RWPE2 (cell line): ENCODE results near the gene HELT.

Experiments used
- ATAC-seq: fragments of 200-7000 bp; cut with Tn5 transposase; 3 replicates; pipeline ENCODE4 v1.9.1; 2021; ENCODE audit warnings: low read depth
- DNase-seq: peaks from one replicate; pipeline ENCODE4 v3.0.0-alpha.2; 2020; ENCODE audit warnings: low spot score
- H3K27ac ChIP-seq: fragments of 450-650 bp; 2 replicates; pipeline ENCODE4 v1.5.1; 2017; ENCODE audit warnings: mild to moderate bottlenecking; ENCODE audit not compliant: poor library complexity, severe bottlenecking
- H3K27me3 ChIP-seq: fragments of 250-450 bp; sonication (Bioruptor Pico); 2 replicates; pipeline ENCODE4 v1.5.1; 2021; ENCODE audit warnings: mild to moderate bottlenecking, moderate library complexity; ENCODE audit not compliant: insufficient read depth, poor library complexity, severe bottlenecking
- H3K36me3 ChIP-seq: fragments of 250-450 bp; sonication (Bioruptor Pico); 2 replicates; pipeline ENCODE4 v1.5.1; 2020; ENCODE audit warnings: low read depth, mild to moderate bottlenecking, moderate library complexity
- H3K4me1 ChIP-seq: fragments of 250-450 bp; sonication (Bioruptor Pico); 2 replicates; pipeline ENCODE4 v1.5.1; 2021; ENCODE audit warnings: mild to moderate bottlenecking, moderate library complexity; ENCODE audit not compliant: insufficient read depth, poor library complexity, severe bottlenecking
- H3K4me3 ChIP-seq: fragments of 250-450 bp; sonication (Bioruptor Pico); 2 replicates; pipeline ENCODE4 v1.5.1; 2021; ENCODE audit warnings: mild to moderate bottlenecking, moderate library complexity; ENCODE audit not compliant: severe bottlenecking
- H3K9me3 ChIP-seq: fragments of 250-450 bp; sonication (Bioruptor Pico); 2 replicates; pipeline ENCODE4 v1.5.1; 2021; ENCODE audit warnings: mild to moderate bottlenecking, moderate library complexity; ENCODE audit not compliant: severe bottlenecking
- TF ChIP-seq, protein P1 (sequence below): fragments of 450-650 bp; IDR thresholded peaks from one replicate; pipeline ENCODE4 v1.5.1; 2017; ENCODE audit warnings: mild to moderate bottlenecking, moderate library complexity; ENCODE audit not compliant: poor library complexity, severe bottlenecking

The HELT gene

DNA sequence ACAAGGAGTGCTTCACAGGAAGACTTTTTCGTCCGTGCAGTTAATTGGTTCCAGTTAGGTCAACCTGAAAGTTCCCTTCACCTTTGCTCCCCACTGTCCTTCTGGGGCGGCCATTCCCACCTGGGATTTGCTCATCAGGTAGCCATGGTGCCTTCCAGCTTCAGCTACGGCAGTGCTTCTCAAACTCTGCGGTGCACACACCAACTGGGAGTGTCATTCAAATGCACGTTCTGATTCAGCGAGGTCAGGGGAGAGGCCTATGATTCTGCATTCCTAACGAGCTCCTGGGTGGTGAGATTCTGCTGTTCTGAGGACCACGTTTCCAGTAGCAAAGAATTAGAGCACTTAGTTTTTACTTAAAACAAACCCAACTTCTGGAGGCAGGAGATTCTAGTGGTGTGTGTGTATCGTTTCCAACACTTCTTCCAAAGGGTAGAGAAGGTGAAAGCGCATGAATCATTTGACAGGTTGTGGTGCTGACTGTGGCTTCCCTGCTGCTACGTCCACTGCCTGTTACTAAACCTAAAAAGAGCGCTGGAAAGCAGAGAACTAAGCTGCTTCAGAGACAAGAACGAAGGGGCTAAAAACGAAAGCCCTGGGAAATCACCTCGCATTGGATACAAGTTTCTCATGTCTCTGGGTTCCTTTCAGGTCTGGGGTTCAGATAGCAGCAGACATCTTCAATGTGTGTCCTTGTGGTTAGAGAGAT, 4.7 kb upstream of the HELT start:
- Histone ChIP-seq H3K36me3 (no peaks in the 10 kb centered on the region), H3K27me3 (peaks cover 55% of the 10 kb centered on the region), H3K4me1 (no peaks in the 10 kb centered on the region), H3K9me3 (no peaks in the 10 kb centered on the region), H3K4me3 (no peak overlapping the region), H3K27ac (no peak overlapping the region)
- DNase-seq (no peak), ATAC-seq (no peak)
- TF ChIP-seq, protein P1, sequence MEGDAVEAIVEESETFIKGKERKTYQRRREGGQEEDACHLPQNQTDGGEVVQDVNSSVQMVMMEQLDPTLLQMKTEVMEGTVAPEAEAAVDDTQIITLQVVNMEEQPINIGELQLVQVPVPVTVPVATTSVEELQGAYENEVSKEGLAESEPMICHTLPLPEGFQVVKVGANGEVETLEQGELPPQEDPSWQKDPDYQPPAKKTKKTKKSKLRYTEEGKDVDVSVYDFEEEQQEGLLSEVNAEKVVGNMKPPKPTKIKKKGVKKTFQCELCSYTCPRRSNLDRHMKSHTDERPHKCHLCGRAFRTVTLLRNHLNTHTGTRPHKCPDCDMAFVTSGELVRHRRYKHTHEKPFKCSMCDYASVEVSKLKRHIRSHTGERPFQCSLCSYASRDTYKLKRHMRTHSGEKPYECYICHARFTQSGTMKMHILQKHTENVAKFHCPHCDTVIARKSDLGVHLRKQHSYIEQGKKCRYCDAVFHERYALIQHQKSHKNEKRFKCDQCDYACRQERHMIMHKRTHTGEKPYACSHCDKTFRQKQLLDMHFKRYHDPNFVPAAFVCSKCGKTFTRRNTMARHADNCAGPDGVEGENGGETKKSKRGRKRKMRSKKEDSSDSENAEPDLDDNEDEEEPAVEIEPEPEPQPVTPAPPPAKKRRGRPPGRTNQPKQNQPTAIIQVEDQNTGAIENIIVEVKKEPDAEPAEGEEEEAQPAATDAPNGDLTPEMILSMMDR = no peak

DNA sequence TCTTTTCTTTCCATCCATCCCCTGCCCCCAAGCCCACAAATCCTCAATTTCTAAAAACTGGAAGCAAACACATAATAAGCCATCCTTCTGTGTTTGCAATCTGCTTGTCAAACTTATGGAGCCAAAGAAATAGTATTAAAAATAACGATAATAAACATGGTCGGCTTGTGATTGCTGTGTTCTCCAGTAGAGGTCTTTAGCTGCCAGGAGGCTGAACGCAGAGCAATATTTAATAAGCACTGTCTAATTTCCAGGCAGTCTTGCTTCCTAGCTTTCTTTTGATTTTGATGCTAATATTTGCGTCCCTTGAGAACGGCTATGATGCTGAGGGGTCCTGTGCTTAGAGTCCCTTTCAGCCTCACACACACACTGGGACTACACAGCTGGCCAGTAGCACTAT, 3.2 kb upstream of the HELT start:
- H3K27me3 ChIP-seq = peaks cover 71% of the 10 kb centered on the region
- no peak overlapping the region for H3K27ac ChIP-seq
- TF ChIP-seq, protein P1 = peak; percentile 8
- H3K4me1 ChIP-seq = no peaks in the 10 kb centered on the region
- no peak overlapping the region for H3K4me3 ChIP-seq
- ATAC-seq (no peak), DNase-seq (no peak)
- no peaks in the 10 kb centered on the region for H3K36me3 ChIP-seq
- H3K9me3 ChIP-seq = no peaks in the 10 kb centered on the region

DNA sequence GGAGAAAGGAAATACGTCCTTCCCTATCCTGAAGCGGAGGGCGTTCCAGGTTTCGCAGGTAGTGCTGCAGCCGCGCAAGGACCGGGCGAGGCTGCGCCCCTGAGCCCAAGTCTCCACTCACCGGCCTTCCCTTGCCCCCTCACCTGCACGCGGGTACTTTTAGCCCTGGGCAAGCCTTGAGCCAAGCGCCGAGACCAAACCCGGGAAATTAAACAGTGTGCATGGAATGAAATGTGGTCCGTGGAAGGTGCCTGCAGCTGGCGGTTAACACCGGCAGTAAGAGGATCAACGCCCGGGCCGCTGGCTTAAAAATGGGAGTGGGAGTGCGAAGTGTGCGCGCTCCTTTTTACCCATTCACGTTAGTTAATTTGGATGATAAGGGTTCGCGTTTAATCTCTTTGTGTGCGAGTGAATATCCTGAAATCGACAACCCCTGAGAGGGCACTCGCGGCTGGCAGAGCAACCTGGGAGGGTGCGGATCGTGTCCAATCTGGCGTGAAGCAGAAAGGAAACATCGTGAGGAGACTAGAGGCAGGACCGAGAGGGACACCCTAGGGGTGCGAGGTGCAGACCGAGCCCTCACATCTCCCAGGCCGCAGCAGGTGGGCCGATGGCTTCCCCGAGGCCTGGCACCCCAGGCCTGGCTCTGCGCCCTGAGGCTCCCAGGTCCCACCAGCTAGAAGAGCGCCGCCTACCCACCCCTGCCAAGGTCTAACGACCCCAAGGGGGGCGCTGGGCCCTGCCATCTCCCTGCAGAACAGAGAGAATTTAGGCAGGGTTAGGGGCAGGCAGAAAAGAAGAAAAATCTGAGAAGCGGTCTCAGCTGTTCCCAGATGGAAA, 2.0 kb upstream of the HELT start:
- peaks cover 83% of the 10 kb centered on the region for H3K27me3 ChIP-seq
- H3K9me3 ChIP-seq = no peaks in the 10 kb centered on the region
- no peak for ATAC-seq
- no peak overlapping the region for H3K27ac ChIP-seq
- no peaks in the 10 kb centered on the region for H3K36me3 ChIP-seq
- no peaks in the 10 kb centered on the region for H3K4me1 ChIP-seq
- TF ChIP-seq, protein P1 = no peak
- no peak overlapping the region for H3K4me3 ChIP-seq
- DNase-seq = no peak

DNA sequence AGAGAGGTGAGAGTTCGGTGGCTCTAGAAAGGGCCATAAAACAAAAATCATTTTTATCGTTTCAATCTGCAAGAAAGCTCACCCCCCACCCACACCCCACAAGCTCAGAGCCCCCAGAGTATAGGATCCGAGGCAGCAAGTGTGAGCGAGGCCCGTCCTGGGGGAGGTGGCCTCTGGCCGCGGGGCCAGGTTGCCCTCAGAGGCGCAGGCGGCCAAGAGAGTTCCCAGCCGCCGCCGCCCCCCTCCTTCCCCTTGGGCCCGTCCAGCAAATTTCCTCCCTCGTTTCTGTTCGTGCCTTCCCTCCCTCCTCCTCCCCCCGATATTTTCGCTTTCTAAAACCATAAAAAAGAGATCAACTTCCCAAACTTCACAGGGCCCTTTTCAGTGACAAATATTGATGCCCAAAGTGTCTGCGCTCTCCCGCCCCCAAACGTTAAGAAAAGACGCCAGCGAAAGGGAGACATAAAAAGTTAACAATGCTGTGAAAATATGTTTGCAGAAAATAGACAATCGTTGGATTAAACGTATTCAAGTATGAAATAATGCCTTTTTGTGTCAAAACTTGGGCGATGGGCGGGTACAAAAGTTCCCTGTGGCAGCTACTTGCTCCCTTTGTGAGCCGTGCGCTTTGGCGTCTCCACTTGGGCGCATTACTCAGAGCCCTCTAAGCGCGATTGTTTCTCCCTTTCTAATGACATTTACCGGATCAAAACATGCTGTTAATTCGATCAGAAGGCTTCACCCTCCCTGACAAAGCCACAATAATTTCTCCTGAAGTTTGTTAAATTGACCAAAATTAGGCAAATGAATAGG, 1.1 kb upstream of the HELT start:
- no peak for ATAC-seq
- H3K27ac ChIP-seq = no peak overlapping the region
- TF ChIP-seq, protein P1 = no peak
- no peaks in the 10 kb centered on the region for H3K36me3 ChIP-seq
- peaks cover 91% of the 10 kb centered on the region for H3K27me3 ChIP-seq
- no peaks in the 10 kb centered on the region for H3K9me3 ChIP-seq
- no peak for DNase-seq
- H3K4me3 ChIP-seq = no peak overlapping the region
- no peaks in the 10 kb centered on the region for H3K4me1 ChIP-seq
